ENCODE data around the gene TOMM20L. TPM values are rescaled to one million over a fixed set of nuclear protein-coding genes. Genes with fewer than 3 reads are reported as not detected.
A peak's percentile ranks its signal among the peaks of the same experiment; 100 is the strongest.

Gene TOMM20L
- total and polyA plus RNA-seq, 2 of the 13 experiments (the other 11 are each of a cell fraction or from before 2014, with no cell fraction given) = 0.46 TPM; not detected in 1

DNA sequence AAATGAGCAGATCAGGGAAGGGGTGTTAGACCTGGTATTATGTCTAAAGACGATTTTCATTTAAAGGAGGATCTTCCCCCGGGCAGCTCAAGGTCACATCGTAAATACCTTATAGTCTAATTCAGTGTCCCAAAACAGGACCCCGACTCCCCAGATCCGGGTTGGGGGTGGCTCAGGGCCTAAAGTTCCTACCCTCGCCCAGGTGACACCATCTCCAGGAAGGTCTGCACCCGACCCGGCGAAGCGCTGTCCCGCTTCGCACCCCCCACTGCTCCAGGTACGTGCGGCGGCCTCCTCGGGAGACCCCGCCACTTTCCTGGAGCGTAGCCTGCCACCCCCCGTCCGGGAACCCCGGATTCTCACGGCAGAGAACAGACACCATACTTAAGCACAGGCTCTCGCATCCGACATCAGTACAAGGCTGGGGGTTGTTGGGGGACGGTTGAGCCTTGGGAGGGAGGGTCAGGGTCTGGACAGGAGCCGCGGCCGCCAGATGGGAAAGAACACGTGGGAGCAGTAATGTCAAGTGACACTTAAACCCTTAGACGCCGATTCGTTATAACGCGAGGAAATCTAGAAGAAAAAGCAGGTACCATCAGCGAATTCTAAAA lies 31.0 kb downstream of the TOMM20L start (continued):
- TF ChIP-seq, protein P1, sequence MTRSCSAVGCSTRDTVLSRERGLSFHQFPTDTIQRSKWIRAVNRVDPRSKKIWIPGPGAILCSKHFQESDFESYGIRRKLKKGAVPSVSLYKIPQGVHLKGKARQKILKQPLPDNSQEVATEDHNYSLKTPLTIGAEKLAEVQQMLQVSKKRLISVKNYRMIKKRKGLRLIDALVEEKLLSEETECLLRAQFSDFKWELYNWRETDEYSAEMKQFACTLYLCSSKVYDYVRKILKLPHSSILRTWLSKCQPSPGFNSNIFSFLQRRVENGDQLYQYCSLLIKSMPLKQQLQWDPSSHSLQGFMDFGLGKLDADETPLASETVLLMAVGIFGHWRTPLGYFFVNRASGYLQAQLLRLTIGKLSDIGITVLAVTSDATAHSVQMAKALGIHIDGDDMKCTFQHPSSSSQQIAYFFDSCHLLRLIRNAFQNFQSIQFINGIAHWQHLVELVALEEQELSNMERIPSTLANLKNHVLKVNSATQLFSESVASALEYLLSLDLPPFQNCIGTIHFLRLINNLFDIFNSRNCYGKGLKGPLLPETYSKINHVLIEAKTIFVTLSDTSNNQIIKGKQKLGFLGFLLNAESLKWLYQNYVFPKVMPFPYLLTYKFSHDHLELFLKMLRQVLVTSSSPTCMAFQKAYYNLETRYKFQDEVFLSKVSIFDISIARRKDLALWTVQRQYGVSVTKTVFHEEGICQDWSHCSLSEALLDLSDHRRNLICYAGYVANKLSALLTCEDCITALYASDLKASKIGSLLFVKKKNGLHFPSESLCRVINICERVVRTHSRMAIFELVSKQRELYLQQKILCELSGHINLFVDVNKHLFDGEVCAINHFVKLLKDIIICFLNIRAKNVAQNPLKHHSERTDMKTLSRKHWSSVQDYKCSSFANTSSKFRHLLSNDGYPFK (CRISPR knock-in tag; IDR thresholded peaks at IDR 0.05; ENCODE audit: borderline replicate concordance) = 0 out of 2 replicates have a peak, but pooled peaks have one; percentile 13
- TF ChIP-seq RFX5 (IDR thresholded peaks at IDR 0.05; ENCODE audit: low read depth, low read length) = no peak
- no peak for TF ChIP-seq MAFK (conservative IDR thresholded peaks at IDR 0.05 in 1 of 2, IDR thresholded peaks at IDR 0.05 in 1 of 2; ENCODE audit: low read length in 2 of 2)
- peak; percentile 29; the same call in 1 of the 2 replicates for TF ChIP-seq ZNF768 (CRISPR knock-in tag; IDR thresholded peaks at IDR 0.05)
- no peak for TF ChIP-seq TOE1 (CRISPR knock-in tag; IDR thresholded peaks at IDR 0.05)
- TF ChIP-seq ZFP36 (IDR thresholded peaks at IDR 0.05; ENCODE audit: borderline replicate concordance, low read depth, low read length, partially characterized antibody) = no peak
- TF ChIP-seq MTA1 (CRISPR knock-in tag; IDR thresholded peaks at IDR 0.05; ENCODE audit: borderline replicate concordance) = no peak
- TF ChIP-seq, protein P2, sequence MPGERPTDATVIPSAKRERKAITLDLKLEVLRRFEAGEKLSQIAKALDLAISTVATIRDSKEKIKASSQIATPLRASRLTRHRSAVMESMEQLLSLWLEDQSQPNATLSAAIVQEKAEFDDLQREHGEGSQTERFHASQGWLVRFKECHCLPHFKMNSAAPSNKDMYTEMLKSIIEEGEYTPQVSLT (CRISPR knock-in tag; IDR thresholded peaks at IDR 0.05; ENCODE audit: borderline replicate concordance, low read depth) = no peak
- peak; percentile 13; the same call in 1 of the 2 replicates for TF ChIP-seq ZNF431 (CRISPR knock-in tag; IDR thresholded peaks at IDR 0.05; ENCODE audit: borderline replicate concordance, low read depth)
- 0 out of 2 replicates have a peak, but pooled peaks have one; percentile 68 for TF ChIP-seq ZMAT3 (CRISPR knock-in tag; conservative IDR thresholded peaks at IDR 0.05)
- TF ChIP-seq, protein P3, sequence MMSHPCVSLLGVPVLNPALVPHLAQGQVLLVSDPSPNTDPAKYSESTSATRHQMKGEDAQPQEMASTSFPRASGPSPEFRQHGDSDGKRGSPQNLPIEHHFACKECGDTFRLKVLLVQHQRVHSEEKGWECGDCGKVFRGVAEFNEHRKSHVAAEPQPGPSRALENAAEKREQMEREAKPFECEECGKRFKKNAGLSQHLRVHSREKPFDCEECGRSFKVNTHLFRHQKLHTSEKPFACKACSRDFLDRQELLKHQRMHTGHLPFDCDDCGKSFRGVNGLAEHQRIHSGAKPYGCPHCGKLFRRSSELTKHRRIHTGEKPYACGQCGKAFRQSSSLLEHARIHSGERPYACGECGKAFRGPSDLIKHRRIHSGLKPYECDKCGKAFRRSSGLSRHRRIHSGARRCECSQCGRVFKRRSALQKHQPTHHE (CRISPR knock-in tag; IDR thresholded peaks at IDR 0.05; ENCODE audit: borderline replicate concordance) = no peak
- no peak for TF ChIP-seq SNAPC2 (CRISPR knock-in tag; IDR thresholded peaks at IDR 0.05)
- TF ChIP-seq, protein P4, sequence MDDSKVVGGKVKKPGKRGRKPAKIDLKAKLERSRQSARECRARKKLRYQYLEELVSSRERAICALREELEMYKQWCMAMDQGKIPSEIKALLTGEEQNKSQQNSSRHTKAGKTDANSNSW (CRISPR knock-in tag; IDR thresholded peaks at IDR 0.05; ENCODE audit: borderline replicate concordance) = no peak
- TF ChIP-seq ZNF850 (CRISPR knock-in tag; conservative IDR thresholded peaks at IDR 0.05) = no peak
- TF ChIP-seq NR2F1 (CRISPR knock-in tag; IDR thresholded peaks at IDR 0.05) = no peak
- no peak for TF ChIP-seq RBAK (CRISPR knock-in tag; IDR thresholded peaks at IDR 0.05)
- TF ChIP-seq ZNF570 (CRISPR knock-in tag; IDR thresholded peaks at IDR 0.05; ENCODE audit: borderline replicate concordance) = no peak
- no peak for TF ChIP-seq ZNF44 (CRISPR knock-in tag; IDR thresholded peaks at IDR 0.05)
- TF ChIP-seq SIN3B (IDR thresholded peaks at IDR 0.05; ENCODE audit: low read length) = no peak
- TF ChIP-seq ATF1 (CRISPR knock-in tag; IDR thresholded peaks at IDR 0.05) = 0 out of 2 replicates have a peak, but pooled peaks have one; percentile 1
- no peak for TF ChIP-seq ATM (IDR thresholded peaks at IDR 0.05; ENCODE audit: borderline replicate concordance)
- no peak for TF ChIP-seq ZNF382 (CRISPR knock-in tag; IDR thresholded peaks at IDR 0.05; ENCODE audit: borderline replicate concordance)
- no peak for TF ChIP-seq FOXJ3 (CRISPR knock-in tag; IDR thresholded peaks at IDR 0.05; ENCODE audit: borderline replicate concordance)
- no peak for TF ChIP-seq CC2D1A (CRISPR knock-in tag; IDR thresholded peaks at IDR 0.05)
- no peak for TF ChIP-seq ZNF530 (CRISPR knock-in tag; IDR thresholded peaks at IDR 0.05; ENCODE audit: low read depth)
- no peak for TF ChIP-seq ZNF552 (CRISPR knock-in tag; IDR thresholded peaks at IDR 0.05; ENCODE audit: borderline replicate concordance)
- no peak for TF ChIP-seq ZNF282 (IDR thresholded peaks at IDR 0.05; ENCODE audit: partially characterized antibody)

All from HepG2 (cell line).